ENCODE measurements around the gene RASSF8. TPM values are rescaled to one million over a fixed set of nuclear protein-coding genes. Genes with fewer than 3 reads are reported as not detected.

The RASSF8 gene
- total RNA-seq, 3 donors from 2014 or later (not counting 1 experiment from before 2014, with no cell fraction given): 0.35 to 1.3 (median 1.2) TPM

- no peak overlapping the region for H3K4me3 ChIP-seq (ENCODE audit: low read length)
- H3K36me3 ChIP-seq (ENCODE audit: control insufficient read depth, insufficient read depth, low read length): no peaks in the 10 kb centered on the region
- Mint-ChIP-seq H3K36me3 (no peaks in the 10 kb centered on the region), H3K9me3 (no peaks in the 10 kb centered on the region), H3K27ac (no peak overlapping the region), H3K4me1 (no peaks in the 10 kb centered on the region), H3K27me3 (ENCODE audit: low read depth in 2 of 2) (no peaks in the 10 kb centered on the region), H3K4me3 (no peak overlapping the region)
- DNase-seq (no peak), ATAC-seq (no peak)
- no peaks in the 10 kb centered on the region for H3K27me3 ChIP-seq (ENCODE audit: control insufficient read depth, insufficient read depth, low read length)
- 88% methylated on average over 1 of the region's 1 CpG for WGBS (ENCODE audit: insufficient coverage)
- TF ChIP-seq, protein P1, sequence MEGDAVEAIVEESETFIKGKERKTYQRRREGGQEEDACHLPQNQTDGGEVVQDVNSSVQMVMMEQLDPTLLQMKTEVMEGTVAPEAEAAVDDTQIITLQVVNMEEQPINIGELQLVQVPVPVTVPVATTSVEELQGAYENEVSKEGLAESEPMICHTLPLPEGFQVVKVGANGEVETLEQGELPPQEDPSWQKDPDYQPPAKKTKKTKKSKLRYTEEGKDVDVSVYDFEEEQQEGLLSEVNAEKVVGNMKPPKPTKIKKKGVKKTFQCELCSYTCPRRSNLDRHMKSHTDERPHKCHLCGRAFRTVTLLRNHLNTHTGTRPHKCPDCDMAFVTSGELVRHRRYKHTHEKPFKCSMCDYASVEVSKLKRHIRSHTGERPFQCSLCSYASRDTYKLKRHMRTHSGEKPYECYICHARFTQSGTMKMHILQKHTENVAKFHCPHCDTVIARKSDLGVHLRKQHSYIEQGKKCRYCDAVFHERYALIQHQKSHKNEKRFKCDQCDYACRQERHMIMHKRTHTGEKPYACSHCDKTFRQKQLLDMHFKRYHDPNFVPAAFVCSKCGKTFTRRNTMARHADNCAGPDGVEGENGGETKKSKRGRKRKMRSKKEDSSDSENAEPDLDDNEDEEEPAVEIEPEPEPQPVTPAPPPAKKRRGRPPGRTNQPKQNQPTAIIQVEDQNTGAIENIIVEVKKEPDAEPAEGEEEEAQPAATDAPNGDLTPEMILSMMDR (IDR thresholded peaks at IDR 0.05): no peak
- H3K9me3 ChIP-seq (ENCODE audit: control insufficient read depth, insufficient read depth, low read length): no peaks in the 10 kb centered on the region
- no peaks in the 10 kb centered on the region for H3K4me1 ChIP-seq (ENCODE audit: control insufficient read depth, insufficient read depth, low read length)
- no peak overlapping the region for H3K27ac ChIP-seq (ENCODE audit: low read length)
- intact Hi-C loops (cut with micrococcal nuclease): no loop called here
These were observed 38.2 kb downstream of the RASSF8 start for GRCh38 chr12:25996677-25997076.

GRCh38 chr12:25997201-25997963 is 38.9 kb downstream of the RASSF8 start:
- Histone ChIP-seq H3K4me1 (ENCODE audit: control insufficient read depth, insufficient read depth, low read length) (no peaks in the 10 kb centered on the region), H3K36me3 (ENCODE audit: control insufficient read depth, insufficient read depth, low read length) (no peaks in the 10 kb centered on the region), H3K9me3 (ENCODE audit: control insufficient read depth, insufficient read depth, low read length) (no peaks in the 10 kb centered on the region), H3K4me3 (ENCODE audit: low read length) (no peak overlapping the region), H3K27me3 (ENCODE audit: control insufficient read depth, insufficient read depth, low read length) (no peaks in the 10 kb centered on the region), H3K27ac (ENCODE audit: low read length) (no peak overlapping the region)
- Mint-ChIP-seq H3K27me3 (ENCODE audit: low read depth in 2 of 2) (no peaks in the 10 kb centered on the region), H3K27ac (no peak overlapping the region), H3K36me3 (no peaks in the 10 kb centered on the region), H3K4me3 (no peak overlapping the region), H3K4me1 (no peaks in the 10 kb centered on the region), H3K9me3 (no peaks in the 10 kb centered on the region)
- WGBS (ENCODE audit: insufficient coverage): 82% methylated on average over 4 of the region's 6 CpGs
- intact Hi-C loops (cut with micrococcal nuclease): no loop called here
- TF ChIP-seq, protein P1 (IDR thresholded peaks at IDR 0.05): no peak
- no peak for ATAC-seq
- DNase-seq: no peak

- Histone ChIP-seq H3K4me3 (ENCODE audit: low read length) (no peak overlapping the region), H3K27ac (ENCODE audit: low read length) (no peak overlapping the region), H3K27me3 (ENCODE audit: control insufficient read depth, insufficient read depth, low read length) (no peaks in the 10 kb centered on the region), H3K36me3 (ENCODE audit: control insufficient read depth, insufficient read depth, low read length) (no peaks in the 10 kb centered on the region), H3K4me1 (ENCODE audit: control insufficient read depth, insufficient read depth, low read length) (no peaks in the 10 kb centered on the region), H3K9me3 (ENCODE audit: control insufficient read depth, insufficient read depth, low read length) (no peaks in the 10 kb centered on the region)
- Mint-ChIP-seq H3K4me1 (no peaks in the 10 kb centered on the region), H3K36me3 (no peaks in the 10 kb centered on the region), H3K27ac (no peak overlapping the region), H3K9me3 (peaks cover 0 to 3% of the 10 kb centered on the region in 2 donors), H3K27me3 (ENCODE audit: low read depth in 2 of 2) (no peaks in the 10 kb centered on the region), H3K4me3 (no peak overlapping the region)
- intact Hi-C loops (cut with micrococcal nuclease): no loop called here
- no peak for DNase-seq
- WGBS (ENCODE audit: insufficient coverage): 98% methylated on average over 3 of the region's 4 CpGs
- TF ChIP-seq, protein P1 (IDR thresholded peaks at IDR 0.05): no peak
- no peak for ATAC-seq
These were observed 42.4 kb downstream of the RASSF8 start for GRCh38 chr12:26000898-26001297.

DNA sequence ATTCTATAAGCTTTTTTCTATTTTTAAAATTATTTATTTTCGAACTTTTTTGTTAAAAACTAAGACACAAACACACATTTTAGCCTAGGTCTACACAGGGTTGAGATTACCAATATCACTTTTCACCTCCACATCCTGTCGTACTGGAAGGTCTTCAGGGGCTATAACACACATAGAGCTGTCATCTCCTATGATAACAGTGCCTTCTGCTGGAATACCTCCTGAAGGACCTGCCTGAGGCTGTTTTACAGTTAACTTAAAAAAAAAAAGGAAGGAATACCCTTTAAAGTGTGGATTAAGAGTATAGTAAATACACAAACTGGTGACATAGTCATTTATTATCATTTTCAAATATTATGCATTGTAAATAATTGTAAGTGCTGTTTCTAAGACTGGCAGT is 43.0 kb downstream of the RASSF8 start:
- Mint-ChIP-seq H3K27me3 (ENCODE audit: low read depth in 2 of 2) (no peaks in the 10 kb centered on the region), H3K4me1 (no peaks in the 10 kb centered on the region), H3K9me3 (peaks cover 0 to 3% of the 10 kb centered on the region in 2 donors), H3K36me3 (no peaks in the 10 kb centered on the region), H3K27ac (no peak overlapping the region), H3K4me3 (no peak overlapping the region)
- H3K27me3 ChIP-seq (ENCODE audit: control insufficient read depth, insufficient read depth, low read length): no peaks in the 10 kb centered on the region
- DNase-seq (no peak), ATAC-seq (no peak)
- TF ChIP-seq, protein P1 (IDR thresholded peaks at IDR 0.05): no peak
- intact Hi-C loops (cut with micrococcal nuclease): no loop called here
- H3K36me3 ChIP-seq (ENCODE audit: control insufficient read depth, insufficient read depth, low read length): no peaks in the 10 kb centered on the region
- 79% methylated on average over 2 of the region's 2 CpGs for WGBS (ENCODE audit: insufficient coverage)
- H3K4me3 ChIP-seq (ENCODE audit: low read length): no peak overlapping the region
- H3K4me1 ChIP-seq (ENCODE audit: control insufficient read depth, insufficient read depth, low read length): no peaks in the 10 kb centered on the region
- H3K9me3 ChIP-seq (ENCODE audit: control insufficient read depth, insufficient read depth, low read length): no peaks in the 10 kb centered on the region
- H3K27ac ChIP-seq (ENCODE audit: low read length): no peak overlapping the region

Data from natural killer cell (primary cell).